BJ (cell line): ENCODE measurements around the gene TFF1. TPM values are rescaled to one million over a fixed set of nuclear protein-coding genes. Genes with fewer than 3 reads are reported as not detected.

Experiments
- CTCF ChIA-PET: fragments of 350-600 bp; formaldehyde crosslinking; extraction: SDS; loops from one replicate; lab custom pipeline; 2021; ENCODE audit warnings: antibody characterized with exemption, inconsistent platforms; lab: Yijun Ruan, JAX
- POLR2A ChIA-PET: fragments of 300-600 bp; sonication (Branson Sonifier 250); formaldehyde crosslinking; extraction: SDS; loops from one replicate; lab custom pipeline; 2021; ENCODE audit warnings: antibody characterized with exemption; lab: Charles Lee
- DNase-seq: peaks from one replicate; pipeline ENCODE4 v3.0.0-alpha.2; 2011; ENCODE audit warnings: low read depth
- H3K27me3 ChIP-seq: 2 replicates; pipeline ENCODE4 v1.6.0; 2011; ENCODE audit warnings: low read length; ENCODE audit not compliant: control insufficient read depth, insufficient read depth
- H3K36me3 ChIP-seq: 2 replicates; pipeline ENCODE4 v1.5.1; 2011; ENCODE audit warnings: low read length; ENCODE audit not compliant: control insufficient read depth, insufficient read depth
- H3K4me3 ChIP-seq: 2 replicates; pipeline ENCODE4 v1.5.1; 2011; ENCODE audit warnings: low read depth, mild to moderate bottlenecking, control low read depth, low read length
- polyA plus RNA-seq: library from polyadenylated mRNA; depleted of rRNA; stranded (reverse); fragments of >200 nt; gene quantifications from 2 replicates; pipeline ENCODE4 v1.2.3, GENCODE V29; 2011
- TF ChIP-seq, protein P1 (sequence below): IDR thresholded peaks from 2 replicates; pipeline ENCODE4 v1.5.1; 2011; ENCODE audit warnings: low read depth, mild to moderate bottlenecking, control low read depth, inconsistent platforms, low read length, moderate library complexity; ENCODE audit not compliant: insufficient read depth

TFF1 gene
- polyA plus RNA-seq, 1 experiment, result not detected

GRCh38 chr21:42351626-42352440, 14.5 kb downstream of the TFF1 start:
- H3K36me3 ChIP-seq, result no peaks in the 10 kb centered on the region
- CTCF ChIA-PET, result no interaction called here
- no peak overlapping the region for H3K4me3 ChIP-seq
- DNase-seq, result no peak
- TF ChIP-seq, protein P1, sequence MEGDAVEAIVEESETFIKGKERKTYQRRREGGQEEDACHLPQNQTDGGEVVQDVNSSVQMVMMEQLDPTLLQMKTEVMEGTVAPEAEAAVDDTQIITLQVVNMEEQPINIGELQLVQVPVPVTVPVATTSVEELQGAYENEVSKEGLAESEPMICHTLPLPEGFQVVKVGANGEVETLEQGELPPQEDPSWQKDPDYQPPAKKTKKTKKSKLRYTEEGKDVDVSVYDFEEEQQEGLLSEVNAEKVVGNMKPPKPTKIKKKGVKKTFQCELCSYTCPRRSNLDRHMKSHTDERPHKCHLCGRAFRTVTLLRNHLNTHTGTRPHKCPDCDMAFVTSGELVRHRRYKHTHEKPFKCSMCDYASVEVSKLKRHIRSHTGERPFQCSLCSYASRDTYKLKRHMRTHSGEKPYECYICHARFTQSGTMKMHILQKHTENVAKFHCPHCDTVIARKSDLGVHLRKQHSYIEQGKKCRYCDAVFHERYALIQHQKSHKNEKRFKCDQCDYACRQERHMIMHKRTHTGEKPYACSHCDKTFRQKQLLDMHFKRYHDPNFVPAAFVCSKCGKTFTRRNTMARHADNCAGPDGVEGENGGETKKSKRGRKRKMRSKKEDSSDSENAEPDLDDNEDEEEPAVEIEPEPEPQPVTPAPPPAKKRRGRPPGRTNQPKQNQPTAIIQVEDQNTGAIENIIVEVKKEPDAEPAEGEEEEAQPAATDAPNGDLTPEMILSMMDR, result no peak
- no peaks in the 10 kb centered on the region for H3K27me3 ChIP-seq
- POLR2A ChIA-PET, result no interaction called here

DNA sequence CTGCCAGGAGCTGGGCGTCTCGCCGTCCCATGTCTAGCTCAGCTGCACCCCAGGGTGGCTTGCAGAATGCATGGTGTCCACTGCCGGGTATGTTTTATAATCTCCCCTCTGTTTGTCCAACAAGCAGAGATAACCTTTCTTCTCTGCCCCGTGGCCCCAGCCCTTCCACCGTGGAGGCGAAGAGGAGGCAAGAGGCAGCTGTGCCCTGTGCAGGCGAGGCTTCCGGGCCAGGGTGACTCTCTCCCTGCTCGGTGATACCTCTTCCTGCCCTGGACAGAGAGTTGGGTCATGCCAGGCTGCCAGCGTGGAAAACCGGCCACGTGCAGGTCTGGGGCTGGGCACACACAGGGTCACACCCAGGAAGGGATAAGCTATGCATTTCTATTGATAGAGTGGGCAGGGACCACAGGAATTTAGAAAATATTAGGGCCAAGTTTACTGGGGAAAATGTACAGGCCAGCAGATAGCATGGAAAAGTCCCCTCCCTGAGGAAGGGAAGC, 15.4 kb downstream of the TFF1 start, which contains the start of gene TFF2:
Gene TFF2, minus strand, starts transcription at position 68 of the 500 bp plus-strand sequence. Its CDS starts 37 bp downstream, at position 31.
- Histone ChIP-seq H3K27me3 (no peaks in the 10 kb centered on the region), H3K36me3 (no peaks in the 10 kb centered on the region), H3K4me3 (no peak within 1 kb of the TSS)
- ChIA-PET POLR2A (no interaction called here), CTCF (no interaction called here)
- TF ChIP-seq, protein P1, result no peak
- no peak for DNase-seq

DNA sequence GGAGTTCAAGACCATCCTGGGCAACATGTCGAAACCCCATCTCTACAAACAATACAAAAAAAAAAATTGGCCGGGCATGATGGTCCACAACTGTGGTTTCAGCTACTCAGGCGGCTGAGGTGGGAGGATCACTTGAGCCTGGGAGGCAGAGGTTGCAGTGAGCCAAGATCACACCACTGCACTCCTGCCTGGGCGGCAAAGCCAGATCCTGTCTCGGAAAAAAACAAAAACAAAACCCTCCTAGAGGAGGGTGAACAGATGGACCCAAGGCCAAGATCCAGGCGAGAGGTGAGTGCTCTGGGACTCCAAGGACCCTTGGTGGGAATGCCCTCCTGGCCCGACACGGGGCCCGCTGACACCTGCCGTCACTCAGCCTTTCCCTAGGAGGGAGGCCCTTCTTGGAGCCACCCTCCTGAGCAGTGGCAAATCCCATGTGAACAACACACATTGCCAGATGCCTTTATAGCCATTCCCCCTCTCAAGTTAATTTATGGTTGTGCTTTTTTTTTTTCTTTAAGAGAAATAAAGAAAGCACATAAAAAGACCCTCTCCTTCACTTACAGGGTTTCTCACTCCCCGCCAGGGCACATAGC, 15.9 kb downstream of the TFF1 start:
- no peak for DNase-seq
- POLR2A ChIA-PET, result no interaction called here
- H3K27me3 ChIP-seq, result no peaks in the 10 kb centered on the region
- no peak overlapping the region for H3K4me3 ChIP-seq
- CTCF ChIA-PET, result no interaction called here
- TF ChIP-seq, protein P1, result no peak
- H3K36me3 ChIP-seq, result no peaks in the 10 kb centered on the region

DNA sequence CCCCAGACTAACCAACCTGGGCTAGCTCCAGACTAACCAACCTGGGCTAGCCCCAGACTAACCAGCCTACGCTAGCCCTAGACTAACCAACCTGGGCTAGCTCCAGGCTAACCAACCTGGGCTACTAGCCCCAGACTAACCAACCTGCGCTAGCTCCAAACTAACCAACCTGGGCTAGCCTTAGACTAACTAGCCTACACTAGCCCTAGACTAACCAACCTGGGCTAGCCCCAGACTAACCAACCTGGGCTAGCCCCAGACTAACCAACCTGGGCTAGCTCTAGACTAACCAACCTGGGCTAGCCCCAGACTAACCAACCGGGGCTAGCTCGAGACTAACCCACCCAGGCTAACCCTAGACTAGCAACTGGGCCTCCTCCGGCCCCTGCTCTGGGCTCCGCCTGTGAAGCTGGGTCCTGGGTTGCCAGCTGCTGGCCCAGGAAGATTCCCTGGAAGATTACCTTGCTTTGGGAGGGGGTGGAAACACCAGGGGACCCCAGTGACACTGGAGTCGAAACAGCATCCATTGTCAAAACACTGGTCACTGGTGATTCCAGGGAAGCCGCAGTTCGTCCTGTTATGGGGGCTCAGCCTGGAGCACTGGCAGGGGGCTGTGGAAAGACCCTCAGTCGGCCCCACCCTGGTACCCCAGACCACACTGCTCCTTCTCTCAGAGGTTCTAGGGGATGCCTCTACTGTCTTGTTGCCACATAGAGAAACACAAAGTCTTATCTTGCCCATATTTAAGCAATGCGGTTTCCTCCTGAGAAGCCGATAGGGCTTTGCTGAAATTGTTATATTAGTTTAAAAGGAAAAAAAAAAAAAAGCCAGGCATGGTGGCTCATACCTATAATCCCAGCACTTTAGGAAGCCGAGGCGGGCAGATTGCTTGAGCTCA, 16.7 kb downstream of the TFF1 start:
- Histone ChIP-seq H3K4me3 (no peak overlapping the region), H3K36me3 (no peaks in the 10 kb centered on the region), H3K27me3 (no peaks in the 10 kb centered on the region)
- ChIA-PET CTCF (no interaction called here), POLR2A (no interaction called here)
- TF ChIP-seq, protein P1, result no peak
- DNase-seq, result no peak

- ChIA-PET CTCF (no interaction called here), POLR2A (no interaction called here)
- TF ChIP-seq, protein P1, result no peak
- Histone ChIP-seq H3K36me3 (no peaks in the 10 kb centered on the region), H3K4me3 (no peak overlapping the region), H3K27me3 (no peaks in the 10 kb centered on the region)
- no peak for DNase-seq
These were observed 17.6 kb downstream of the TFF1 start for GRCh38 chr21:42348762-42349161.
